Measurements from ENCODE around the gene ITPRIPL1. TPM values are rescaled to one million over a fixed set of nuclear protein-coding genes. Genes with fewer than 3 reads are reported as not detected.
A peak's percentile ranks its signal among the peaks of the same experiment; 100 is the strongest.

Gene ITPRIPL1, protein sequence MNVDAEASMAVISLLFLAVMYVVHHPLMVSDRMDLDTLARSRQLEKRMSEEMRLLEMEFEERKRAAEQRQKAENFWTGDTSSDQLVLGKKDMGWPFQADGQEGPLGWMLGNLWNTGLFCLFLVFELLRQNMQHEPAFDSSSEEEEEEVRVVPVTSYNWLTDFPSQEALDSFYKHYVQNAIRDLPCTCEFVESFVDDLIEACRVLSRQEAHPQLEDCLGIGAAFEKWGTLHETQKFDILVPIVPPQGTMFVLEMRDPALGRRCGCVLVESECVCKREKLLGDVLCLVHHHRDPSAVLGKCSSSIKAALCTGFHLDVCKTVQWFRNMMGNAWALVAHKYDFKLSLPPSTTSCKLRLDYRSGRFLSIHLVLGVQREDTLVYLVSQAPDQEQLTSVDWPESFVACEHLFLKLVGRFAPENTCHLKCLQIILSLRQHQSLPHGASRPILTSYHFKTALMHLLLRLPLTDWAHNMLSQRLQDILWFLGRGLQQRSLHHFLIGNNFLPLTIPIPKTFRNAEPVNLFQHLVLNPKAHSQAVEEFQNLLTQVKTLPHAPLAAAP
- total RNA-seq (2014; rRNA removed; shearing (Covaris generic)) (13.5 and 15.5 TPM in 2 replicates), total RNA-seq (2022) (7.1 and 8.1 TPM in 2 replicates), Bru-seq, nascent RNA (percentile 51 among the genes with signal in this experiment), BruChase-seq, experiment 1, labeled RNA remaining after a 6-hour chase (percentile 47 among the genes with signal in this experiment), BruChase-seq, experiment 2, labeled RNA remaining after a 2-hour chase (percentile 62 among the genes with signal in this experiment)
- long read RNA-seq, full-length matches to known transcripts, result 20 of 22 reads
- long read RNA-seq, partial matches to known transcripts, result 2 of 22 reads
- long read RNA-seq, other reads (novel, unspliced or antisense), result 0 of 22 reads

DNA sequence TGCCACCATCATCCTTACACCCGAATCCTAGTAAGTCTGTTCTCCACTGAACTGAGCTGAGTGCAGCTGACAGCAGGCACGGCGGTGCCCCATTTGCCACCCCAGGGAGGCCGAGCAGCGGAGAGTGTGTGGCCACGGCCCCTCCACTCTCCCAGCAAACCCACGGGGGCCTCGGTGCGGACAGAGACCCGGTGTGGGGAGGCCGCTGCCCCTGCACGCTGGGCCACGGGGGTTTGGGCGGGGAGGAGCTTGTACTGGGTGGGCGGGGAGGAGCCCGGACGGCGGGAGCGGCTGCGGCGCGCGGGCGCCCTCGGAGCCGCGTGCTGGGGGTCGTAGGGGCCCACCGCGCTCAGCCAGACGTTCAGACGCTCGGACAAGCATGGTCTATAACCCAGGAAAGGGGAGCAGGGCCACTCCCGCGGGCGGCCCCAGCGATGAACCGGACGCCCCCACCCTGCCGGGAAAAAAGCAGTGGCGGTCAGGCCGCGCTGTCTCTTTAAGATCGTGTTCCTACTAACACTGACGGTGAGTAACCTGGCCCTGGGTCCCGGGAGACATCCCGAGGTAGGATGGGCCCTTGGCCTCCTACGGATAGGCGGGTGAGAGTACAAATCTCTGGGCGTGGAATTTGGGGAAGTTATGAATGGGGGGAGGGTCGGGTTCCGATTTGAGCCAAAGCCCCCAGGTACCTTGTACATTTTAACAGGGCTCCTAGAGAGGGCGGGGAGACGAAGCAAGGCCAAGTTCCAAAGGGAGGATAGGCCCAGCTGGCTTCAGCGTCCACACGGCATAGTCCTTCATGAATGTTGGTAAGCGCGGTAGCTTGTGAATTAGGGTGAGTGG, at the start of gene ITPRIPL1:
TSS of gene ITPRIPL1 (plus strand) at position 277 of the 843 bp plus-strand sequence. CDS start at position 800, 523 bp downstream.
- Histone ChIP-seq H3K4me2 (ENCODE audit: low read length) (peak within 1 kb of the TSS; percentile 80), H3K79me2 (ENCODE audit: insufficient read depth, low read depth, low read length) (no peaks in the 10 kb centered on the region), H3K9me2 (ENCODE audit: insufficient read depth, low read length) (no peaks in the 10 kb centered on the region), H3K4me1 (ENCODE audit: insufficient read depth, low read length, poor library complexity, severe bottlenecking) (peaks cover 42% of the 10 kb centered on the region), H3K36me3 (ENCODE audit: insufficient read depth, low read length) (peaks cover 20% of the 10 kb centered on the region), H3K4me3 (ENCODE audit: low read depth, low read length, poor library complexity, severe bottlenecking) (peak within 1 kb of the TSS; percentile 71), H2AFZ (ENCODE audit: low read length) (peak within 1 kb of the TSS; percentile 73), H4K20me1 (ENCODE audit: insufficient read depth, low read length) (0 out of 2 replicates have a peak, but pooled peaks cover 3% of the 10 kb centered on the region), H3K9me3 (ENCODE audit: low read length) (no peaks in the 10 kb centered on the region), H3K27ac (ENCODE audit: low read depth, low read length, poor library complexity, severe bottlenecking) (no peak within 1 kb of the TSS)
- TF ChIP-seq, protein P1, sequence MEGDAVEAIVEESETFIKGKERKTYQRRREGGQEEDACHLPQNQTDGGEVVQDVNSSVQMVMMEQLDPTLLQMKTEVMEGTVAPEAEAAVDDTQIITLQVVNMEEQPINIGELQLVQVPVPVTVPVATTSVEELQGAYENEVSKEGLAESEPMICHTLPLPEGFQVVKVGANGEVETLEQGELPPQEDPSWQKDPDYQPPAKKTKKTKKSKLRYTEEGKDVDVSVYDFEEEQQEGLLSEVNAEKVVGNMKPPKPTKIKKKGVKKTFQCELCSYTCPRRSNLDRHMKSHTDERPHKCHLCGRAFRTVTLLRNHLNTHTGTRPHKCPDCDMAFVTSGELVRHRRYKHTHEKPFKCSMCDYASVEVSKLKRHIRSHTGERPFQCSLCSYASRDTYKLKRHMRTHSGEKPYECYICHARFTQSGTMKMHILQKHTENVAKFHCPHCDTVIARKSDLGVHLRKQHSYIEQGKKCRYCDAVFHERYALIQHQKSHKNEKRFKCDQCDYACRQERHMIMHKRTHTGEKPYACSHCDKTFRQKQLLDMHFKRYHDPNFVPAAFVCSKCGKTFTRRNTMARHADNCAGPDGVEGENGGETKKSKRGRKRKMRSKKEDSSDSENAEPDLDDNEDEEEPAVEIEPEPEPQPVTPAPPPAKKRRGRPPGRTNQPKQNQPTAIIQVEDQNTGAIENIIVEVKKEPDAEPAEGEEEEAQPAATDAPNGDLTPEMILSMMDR (conservative IDR thresholded peaks at IDR 0.05; ENCODE audit: low read length), result no peak
- no peak for TF ChIP-seq EZH2phosphoT487 (IDR thresholded peaks at IDR 0.05; ENCODE audit: borderline replicate concordance, low read depth, low read length)
- POLR2A ChIA-PET, result interaction anchor here (0.5 to 0.7 kb wide), 2 partner anchors 11 to 52 kb away, joined by 3 read pairs; partner anchors contain the start of gene NCAPH
- no TSS peak for BruUV-seq (replicated peaks)
- intact Hi-C loops (cut with micrococcal nuclease; ENCODE audit: unreplicated experiment), result no loop called here
- peak; percentile 36 for DNase-seq (ENCODE audit: low spot score)
- CTCF ChIA-PET (ENCODE audit: unreplicated experiment), result interaction anchor here (0.6 kb wide), 2 partner anchors 9 to 138 kb away, joined by 3 read pairs; no protein-coding TSS in a partner anchor

DNA sequence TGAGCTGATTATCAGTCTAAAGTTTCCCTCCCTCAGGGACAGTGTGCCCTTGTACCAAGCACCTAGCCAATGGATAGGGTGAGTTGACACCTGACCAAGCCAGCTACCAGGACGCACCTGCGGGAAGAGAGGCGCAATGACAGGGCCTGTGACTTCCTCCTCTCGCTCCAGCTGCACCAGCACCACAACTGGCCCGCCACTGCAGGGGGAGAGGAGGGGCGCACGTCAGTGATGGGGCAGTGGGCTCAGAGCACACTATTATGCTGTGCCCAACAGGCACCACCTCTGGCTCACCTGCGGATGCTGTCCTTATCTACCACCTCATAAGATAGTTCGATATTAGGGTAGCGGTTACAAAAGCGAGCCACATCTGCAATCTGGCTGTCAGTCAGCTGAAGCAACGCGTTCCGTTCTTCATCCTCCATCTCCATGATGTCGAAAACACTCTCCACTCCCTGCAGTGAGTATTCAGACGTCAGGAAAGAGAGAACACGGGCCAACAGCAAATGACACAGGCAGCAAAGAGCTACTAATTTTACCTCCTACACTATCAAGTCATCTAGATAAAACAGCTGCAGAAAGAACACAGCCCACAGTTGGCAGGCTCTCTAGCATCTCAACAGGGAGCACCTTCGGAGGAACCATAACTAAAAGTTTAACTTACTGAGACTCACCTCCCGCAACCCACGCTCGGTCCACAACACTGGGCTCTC, 48.2 kb upstream of the ITPRIPL1 start:
- Histone ChIP-seq H3K27ac (ENCODE audit: low read depth, low read length, poor library complexity, severe bottlenecking) (no peak overlapping the region), H3K4me3 (ENCODE audit: low read depth, low read length, poor library complexity, severe bottlenecking) (no peak overlapping the region), H2AFZ (ENCODE audit: low read length) (no peak overlapping the region), H3K36me3 (ENCODE audit: insufficient read depth, low read length) (peaks cover 97% of the 10 kb centered on the region), H4K20me1 (ENCODE audit: insufficient read depth, low read length) (no peaks in the 10 kb centered on the region), H3K4me1 (ENCODE audit: insufficient read depth, low read length, poor library complexity, severe bottlenecking) (no peaks in the 10 kb centered on the region), H3K9me2 (ENCODE audit: insufficient read depth, low read length) (no peaks in the 10 kb centered on the region), H3K79me2 (ENCODE audit: insufficient read depth, low read depth, low read length) (no peaks in the 10 kb centered on the region), H3K4me2 (ENCODE audit: low read length) (no peak overlapping the region), H3K9me3 (ENCODE audit: low read length) (no peaks in the 10 kb centered on the region)
- ChIA-PET CTCF (ENCODE audit: unreplicated experiment) (no interaction called here), POLR2A (interaction anchor here (0.7 to 1.0 kb wide), 2 partner anchors 59 to 94 kb away, joined by 3 to 6 read pairs; partner anchors contain the start of gene NCAPH)
- no peak for DNase-seq (ENCODE audit: low spot score)
- no TSS peak for BruUV-seq (replicated peaks)
- no peak for TF ChIP-seq EZH2phosphoT487 (IDR thresholded peaks at IDR 0.05; ENCODE audit: borderline replicate concordance, low read depth, low read length)
- TF ChIP-seq, protein P1 (conservative IDR thresholded peaks at IDR 0.05; ENCODE audit: low read length), result no peak
- intact Hi-C loops (cut with micrococcal nuclease; ENCODE audit: unreplicated experiment), result no loop called here
